RKO (cell line): Measurements from ENCODE around the gene TP53.

Experiments used
- DNase-seq: peaks from one replicate; pipeline ENCODE4 v3.0.0-alpha.2; 2016; ENCODE audit warnings: low spot score

TP53 gene

GRCh38 chr17:7687072-7687907 lies at the start of gene TP53:
TSS of gene TP53 (minus strand) at chr17:7687490. CDS start at chr17:7676594, 10,896 bp downstream.
- DNase-seq, result peak; percentile 98

- no peak for DNase-seq
Observed at GRCh38 chr17:7732981-7733539, 45.8 kb upstream of the TP53 start.

- DNase-seq, result no peak
Observed at GRCh38 chr17:7729816-7730215, 42.5 kb upstream of the TP53 start.

GRCh38 chr17:7727886-7728285 lies 40.6 kb upstream of the TP53 start:
- no peak for DNase-seq

GRCh38 chr17:7721612-7722011 lies 34.3 kb upstream of the TP53 start:
- no peak for DNase-seq

- DNase-seq, result no peak
Observed at GRCh38 chr17:7720125-7720524, 32.8 kb upstream of the TP53 start.

- no peak for DNase-seq
Observed at GRCh38 chr17:7719661-7720060, 32.4 kb upstream of the TP53 start.

GRCh38 chr17:7717756-7718350 lies 30.6 kb upstream of the TP53 start:
- no peak for DNase-seq

GRCh38 chr17:7716901-7717755 lies 29.8 kb upstream of the TP53 start, which contains the start of gene DNAH2:
TSS of gene DNAH2 (plus strand) at chr17:7717744. CDS start at chr17:7719735, 1,991 bp downstream.
- DNase-seq, result peak; percentile 90

- DNase-seq, result no peak
Observed at GRCh38 chr17:7715936-7716886, 28.9 kb upstream of the TP53 start.

GRCh38 chr17:7714721-7715594 lies 27.7 kb upstream of the TP53 start:
- DNase-seq, result no peak

GRCh38 chr17:7713782-7714181 lies 26.5 kb upstream of the TP53 start:
- no peak for DNase-seq

GRCh38 chr17:7712111-7712771 lies 25.0 kb upstream of the TP53 start:
- DNase-seq, result no peak

GRCh38 chr17:7711051-7711755 lies 23.9 kb upstream of the TP53 start:
- no peak for DNase-seq

GRCh38 chr17:7710301-7710700 lies 23.0 kb upstream of the TP53 start:
- no peak for DNase-seq

- no peak for DNase-seq
Observed at GRCh38 chr17:7709031-7709430, 21.7 kb upstream of the TP53 start.

GRCh38 chr17:7707858-7708750 lies 20.8 kb upstream of the TP53 start:
- no peak for DNase-seq

GRCh38 chr17:7707446-7707845 lies 20.2 kb upstream of the TP53 start:
- DNase-seq, result no peak
